SK-N-MC (cell line): ENCODE measurements around the gene ADAMTS17.

Source experiments
- DNase-seq: peaks from one replicate; pipeline ENCODE4 v3.0.0-alpha.2; 2011; ENCODE audit warnings: low read depth, low spot score
- H3K27ac ChIP-seq: fragments of 200-600 bp; sonication (generic); 2 replicates; pipeline ENCODE4 v1.5.1; 2016; ENCODE audit warnings: mixed run types
- H3K36me3 ChIP-seq: fragments of 200-600 bp; sonication (generic); 2 replicates; pipeline ENCODE4 v1.6.1; 2017; ENCODE audit warnings: antibody characterized with exemption, low read length, mixed read lengths; ENCODE audit not compliant: insufficient read depth
- H3K4me3 ChIP-seq: fragments of 200-600 bp; sonication (generic); 2 replicates; pipeline ENCODE4 v1.5.1; 2016
- H3K9ac ChIP-seq: fragments of 200-600 bp; sonication (generic); 2 replicates; pipeline ENCODE4 v1.8.0; 2017; ENCODE audit warnings: mixed run types, mixed read lengths; ENCODE audit not compliant: insufficient read length
- H3K9me3 ChIP-seq: fragments of 200-600 bp; sonication (generic); 2 replicates; pipeline ENCODE4 v1.6.1; 2017; ENCODE audit warnings: low read depth, mild to moderate bottlenecking, antibody characterized with exemption, low read length, moderate library complexity, mixed read lengths
- EZH2 ChIP-seq: fragments of 200-600 bp; sonication (generic); IDR thresholded peaks from one replicate; pipeline ENCODE4 v1.6.1; 2017; ENCODE audit warnings: antibody characterized with exemption
- FOXP2 ChIP-seq: optimal IDR thresholded peaks from 2 replicates; pipeline ENCODE3; 2011; ENCODE audit warnings: mild to moderate bottlenecking, moderate library complexity; ENCODE audit not compliant: insufficient read depth; ENCODE audit errors: extremely low read length, control extremely low read depth
- POLR2AphosphoS5 ChIP-seq: IDR thresholded peaks from 2 replicates; pipeline ENCODE4 v1.6.1; 2012; ENCODE audit warnings: mild to moderate bottlenecking, low read depth, low read length, borderline replicate concordance

The ADAMTS17 gene

DNA sequence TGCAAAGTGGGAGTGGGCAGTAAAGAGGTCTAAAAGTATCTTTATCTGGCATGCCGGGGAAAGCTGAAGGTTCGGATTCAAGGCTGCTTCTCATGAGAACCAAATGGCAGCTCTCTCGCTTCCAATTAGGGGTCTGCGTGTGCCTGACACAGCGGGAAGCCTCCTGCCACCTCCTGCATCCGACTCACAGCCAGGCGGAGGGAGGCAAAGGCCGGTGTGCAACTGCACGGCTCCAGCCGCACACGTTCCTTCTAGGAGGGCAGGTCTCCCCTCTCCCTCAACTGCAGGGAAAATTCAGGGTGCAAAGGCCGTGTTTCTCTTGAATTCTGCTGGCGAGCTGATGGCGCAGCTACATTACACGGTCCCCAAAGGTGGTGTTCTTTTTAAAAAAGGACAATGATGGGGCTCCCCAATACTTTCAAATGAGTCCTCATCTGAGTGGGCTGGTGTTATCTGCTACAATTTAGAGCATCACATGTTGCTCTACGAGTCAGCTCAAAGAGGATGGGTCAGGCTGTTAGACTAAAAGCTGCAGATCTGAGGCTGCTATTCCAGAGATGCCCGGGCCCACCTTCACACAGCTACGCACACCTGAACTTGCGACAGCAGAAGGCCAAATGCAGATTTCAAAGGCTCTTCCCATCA is 226.6 kb downstream of the ADAMTS17 start:
- Histone ChIP-seq H3K9ac (no peak overlapping the region), H3K36me3 (no peaks in the 10 kb centered on the region), H3K4me3 (no peak overlapping the region), H3K9me3 (no peaks in the 10 kb centered on the region), H3K27ac (no peak overlapping the region)
- TF ChIP-seq POLR2AphosphoS5, result no peak
- DNase-seq, result no peak

DNA sequence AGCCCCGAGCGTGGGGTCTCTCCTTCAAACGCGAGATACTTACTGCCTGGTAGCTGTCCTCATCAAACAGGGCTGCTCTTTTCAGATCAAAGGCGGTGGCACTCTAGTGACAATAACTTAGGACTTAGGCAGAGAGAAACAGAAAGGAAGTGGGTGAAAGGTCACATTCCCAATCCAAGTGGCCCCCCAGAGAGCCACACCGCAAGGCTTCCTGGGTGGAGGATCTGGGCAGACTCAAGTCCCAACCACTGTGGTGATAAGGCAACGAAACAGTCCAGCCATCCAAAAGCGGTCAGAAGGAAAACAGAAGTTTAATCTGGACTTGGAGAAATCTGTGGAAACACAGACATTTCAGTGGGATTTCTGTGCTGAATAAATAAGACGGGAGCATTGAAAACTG is 227.2 kb downstream of the ADAMTS17 start:
- peak overlapping the region; percentile 8; the same call in 1 of the 2 replicates for H3K4me3 ChIP-seq
- no peak overlapping the region for H3K27ac ChIP-seq
- TF ChIP-seq POLR2AphosphoS5, result no peak
- TF ChIP-seq EZH2, result no peak
- H3K9me3 ChIP-seq, result no peaks in the 10 kb centered on the region
- H3K36me3 ChIP-seq, result no peaks in the 10 kb centered on the region
- no peak overlapping the region for H3K9ac ChIP-seq
- no peak for DNase-seq

DNA sequence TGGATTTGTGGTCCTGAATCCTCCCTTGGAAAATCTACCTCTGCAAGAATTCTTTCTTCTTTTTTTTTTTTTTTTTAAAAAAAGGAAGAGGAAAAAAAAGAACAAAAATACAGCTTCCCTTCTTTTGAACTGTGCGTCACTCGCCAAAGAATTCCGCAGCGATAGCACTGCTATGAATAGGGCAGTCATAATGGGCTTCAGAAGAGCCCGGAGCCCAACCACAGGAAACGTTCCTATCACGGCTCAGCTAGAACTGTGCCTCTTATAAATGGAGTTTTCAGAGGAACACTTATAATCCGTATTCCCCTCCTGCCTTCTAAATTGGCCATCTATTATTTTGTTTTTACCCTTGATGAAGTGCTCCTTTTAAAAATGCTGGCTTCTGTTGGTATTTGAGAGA is 227.7 kb downstream of the ADAMTS17 start:
- TF ChIP-seq EZH2 (no peak), FOXP2 (no peak), POLR2AphosphoS5 (no peak)
- no peak overlapping the region for H3K9ac ChIP-seq

DNA sequence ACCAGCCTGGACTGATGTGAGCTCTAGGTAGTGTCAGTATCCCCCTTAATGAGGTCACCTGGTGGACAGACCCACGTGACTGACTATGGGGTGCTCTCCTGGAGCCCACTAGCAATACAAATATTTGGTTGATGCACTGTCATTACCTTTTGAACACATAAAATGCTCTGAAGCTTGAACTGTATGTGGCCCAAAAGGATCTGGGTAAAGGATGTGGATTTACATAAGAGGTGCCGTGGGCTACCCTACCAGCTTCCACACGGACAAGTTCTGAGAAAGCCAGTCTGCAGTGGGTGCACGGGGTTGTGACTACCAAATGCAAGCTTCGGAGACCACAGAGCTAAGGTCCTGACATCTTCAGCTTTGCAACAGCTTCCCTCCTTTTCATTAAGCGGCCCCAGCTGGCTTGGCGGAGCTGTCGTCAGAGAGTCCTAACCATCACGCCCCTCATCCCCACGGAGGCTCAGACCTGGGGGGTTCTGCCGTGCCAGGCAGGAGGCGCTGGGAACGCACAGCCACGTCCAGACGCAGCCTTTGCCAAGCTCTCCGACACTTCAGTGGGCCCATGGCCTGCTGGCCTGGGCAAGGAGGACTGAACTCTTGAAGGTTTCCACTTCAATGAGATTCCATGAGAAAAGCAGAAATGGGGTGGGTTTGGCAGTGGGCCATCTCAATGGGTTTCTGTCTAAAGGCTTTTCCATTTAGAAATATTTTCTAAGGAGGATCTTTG is 228.3 kb downstream of the ADAMTS17 start:
- Histone ChIP-seq H3K27ac (no peak overlapping the region), H3K36me3 (no peaks in the 10 kb centered on the region)
- TF ChIP-seq POLR2AphosphoS5 (no peak), EZH2 (no peak), FOXP2 (no peak)

More for the DNA sequence above, 227.7 kb downstream of the ADAMTS17 start:
- peak overlapping the region; percentile 8; the same call in 1 of the 2 replicates for H3K4me3 ChIP-seq
- no peaks in the 10 kb centered on the region for H3K9me3 ChIP-seq
- H3K27ac ChIP-seq, result no peak overlapping the region
- no peak for DNase-seq
- no peaks in the 10 kb centered on the region for H3K36me3 ChIP-seq

DNA sequence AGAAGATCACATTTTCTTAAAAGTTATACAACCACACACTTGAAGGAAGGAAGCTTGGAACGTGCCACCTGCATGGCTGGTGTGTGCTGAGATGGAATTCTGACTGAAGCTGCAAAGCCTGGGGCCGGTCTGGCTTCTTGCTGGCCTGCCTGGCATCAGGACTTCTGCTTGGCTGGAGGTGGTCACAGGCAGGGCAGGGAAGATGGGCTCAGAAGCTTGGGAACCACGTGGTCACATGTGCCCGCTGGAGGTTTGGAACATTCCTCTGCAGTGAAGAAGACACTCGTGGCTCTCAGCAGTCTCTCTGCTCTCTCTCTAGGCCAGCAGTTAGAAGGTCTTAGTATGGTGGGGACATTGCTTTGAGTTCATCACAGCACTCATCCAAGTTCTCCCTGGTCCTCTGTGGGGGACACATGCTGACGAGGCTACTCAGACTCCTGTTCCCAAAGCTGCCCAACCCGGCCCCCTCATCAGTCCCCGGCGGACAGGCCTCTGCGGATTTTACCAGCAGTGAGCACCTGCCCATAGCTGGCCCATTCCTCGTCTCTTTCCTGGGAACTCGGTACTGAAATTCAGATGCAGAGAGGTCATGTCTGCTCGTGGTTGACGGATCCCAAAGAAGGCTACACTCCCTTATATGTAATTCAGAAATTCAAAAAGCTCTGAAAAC is 229.0 kb downstream of the ADAMTS17 start:
- H3K36me3 ChIP-seq, result no peaks in the 10 kb centered on the region
- TF ChIP-seq POLR2AphosphoS5 (no peak), FOXP2 (no peak), EZH2 (no peak)
- no peak for DNase-seq
- H3K9me3 ChIP-seq, result no peaks in the 10 kb centered on the region
- H3K27ac ChIP-seq, result no peak overlapping the region
- no peak overlapping the region for H3K4me3 ChIP-seq
- H3K9ac ChIP-seq, result no peak overlapping the region

More for the DNA sequence above, 228.3 kb downstream of the ADAMTS17 start:
- no peak overlapping the region for H3K4me3 ChIP-seq
- H3K9me3 ChIP-seq, result no peaks in the 10 kb centered on the region
- no peak overlapping the region for H3K9ac ChIP-seq
- DNase-seq, result no peak

DNA sequence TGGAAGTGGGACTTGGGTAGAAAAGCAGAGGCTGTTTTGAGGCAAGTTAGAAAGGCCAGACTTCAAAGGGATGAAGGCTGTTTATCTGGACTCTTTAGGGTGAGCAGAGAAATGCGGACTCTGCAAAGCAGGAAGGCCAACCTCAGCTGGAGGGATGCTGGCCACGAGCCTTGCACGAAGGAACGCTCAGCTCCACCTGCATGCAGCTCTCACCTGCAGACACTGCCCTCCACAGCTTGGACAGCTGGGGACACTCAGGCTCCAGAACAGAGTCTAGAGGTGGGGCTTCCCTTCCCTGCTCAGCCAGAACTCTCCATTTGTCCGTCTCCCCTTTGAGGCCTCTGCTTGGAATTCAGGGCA is 229.7 kb downstream of the ADAMTS17 start:
- H3K27ac ChIP-seq, result no peak overlapping the region
- TF ChIP-seq FOXP2, result no peak
- no peaks in the 10 kb centered on the region for H3K9me3 ChIP-seq
- no peak overlapping the region for H3K9ac ChIP-seq
- no peak overlapping the region for H3K4me3 ChIP-seq
- DNase-seq, result no peak
- no peaks in the 10 kb centered on the region for H3K36me3 ChIP-seq

DNA sequence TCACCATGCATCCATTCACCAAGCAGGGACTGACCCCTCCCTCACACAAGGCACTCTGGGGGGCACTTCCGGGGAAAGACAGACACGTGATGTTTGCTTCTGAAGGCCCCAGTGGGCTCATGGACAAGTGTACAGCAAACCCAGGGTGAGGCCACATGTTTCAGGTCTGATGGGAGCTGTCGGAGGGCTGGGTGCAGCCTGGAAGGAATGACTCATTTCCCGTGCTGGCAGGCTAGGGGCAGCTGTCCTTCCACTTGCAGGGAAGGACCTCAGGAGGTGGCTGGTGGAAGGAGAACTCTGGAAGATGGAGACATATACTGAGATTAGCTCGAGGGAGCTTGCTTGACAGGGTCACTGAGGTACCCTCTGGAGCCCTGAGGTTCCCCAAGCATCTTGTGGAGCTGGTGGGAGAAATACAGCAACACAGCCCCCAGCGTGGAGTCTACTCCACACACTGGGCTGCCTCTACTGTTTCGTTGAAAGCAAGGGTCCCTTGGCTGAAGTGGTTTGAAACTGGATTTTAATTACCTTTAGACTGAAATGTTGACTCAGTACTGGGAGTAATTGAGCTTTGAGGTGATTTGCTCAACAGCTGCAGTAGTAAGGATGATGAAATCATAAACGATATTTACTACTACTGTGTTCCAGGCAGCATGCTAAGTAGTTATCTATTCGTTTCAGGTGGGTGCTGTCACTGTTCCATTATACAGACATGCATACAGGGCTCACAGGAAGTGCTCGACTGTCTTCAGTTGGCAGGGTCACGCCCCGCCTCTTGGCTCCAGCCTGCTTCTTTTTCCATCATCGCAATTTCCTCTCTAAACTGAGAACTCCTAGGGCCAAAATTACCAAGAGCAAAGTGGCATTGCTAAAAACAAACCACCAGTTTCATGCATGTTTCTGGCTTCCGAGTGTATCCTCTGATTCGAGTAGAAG is 230.4 kb downstream of the ADAMTS17 start:
- H3K27ac ChIP-seq, result no peak overlapping the region
- DNase-seq, result no peak

DNA sequence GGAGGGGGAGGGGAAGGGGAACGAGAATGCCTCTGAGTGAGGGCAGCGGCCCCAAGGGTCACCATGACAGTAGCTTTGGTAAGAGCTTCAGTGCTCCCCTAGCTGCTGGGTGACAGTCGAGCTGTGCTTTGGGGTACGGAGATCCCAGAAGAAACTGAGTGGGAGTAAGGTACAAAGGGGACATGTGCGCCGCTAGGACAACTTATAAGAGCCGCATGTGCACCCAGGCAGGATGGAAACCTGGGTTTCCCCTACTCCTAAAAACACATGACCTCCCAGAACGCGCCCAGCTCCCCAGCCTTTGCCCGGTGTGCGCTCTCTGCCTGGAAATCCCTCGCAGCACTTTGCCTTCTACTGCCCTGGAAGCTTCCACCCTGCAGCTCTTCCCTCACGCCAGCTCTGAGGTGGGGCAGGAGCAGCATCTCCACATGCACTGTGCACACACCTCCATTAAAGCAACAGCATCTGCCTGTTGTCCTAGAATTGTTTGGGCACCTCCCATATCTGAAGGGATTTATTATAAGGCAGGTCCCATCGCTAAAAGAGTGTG is 232.2 kb downstream of the ADAMTS17 start:
- DNase-seq, result no peak
- no peak for TF ChIP-seq EZH2
- TF ChIP-seq FOXP2, result no peak
- TF ChIP-seq POLR2AphosphoS5, result no peak
- H3K9ac ChIP-seq, result no peak overlapping the region
- no peaks in the 10 kb centered on the region for H3K36me3 ChIP-seq
- H3K4me3 ChIP-seq, result no peak overlapping the region
- no peak overlapping the region for H3K27ac ChIP-seq
- H3K9me3 ChIP-seq, result no peaks in the 10 kb centered on the region

More for the DNA sequence above, 230.4 kb downstream of the ADAMTS17 start:
- no peaks in the 10 kb centered on the region for H3K9me3 ChIP-seq
- H3K36me3 ChIP-seq, result no peaks in the 10 kb centered on the region
- no peak overlapping the region for H3K9ac ChIP-seq
- TF ChIP-seq FOXP2, result no peak
- no peak for TF ChIP-seq POLR2AphosphoS5
- no peak for TF ChIP-seq EZH2
- H3K4me3 ChIP-seq, result no peak overlapping the region
